Ramos (cell line): ENCODE data around the gene CTNNBIP1.
"Not testable (repeated sequence)": the region's sequence is repeated elsewhere in the genome, so short reads cannot be mapped to it uniquely, and the experiment has no call there.

Experiments
- in situ Hi-C: fragments of 300-500 bp; cut with MboI; formaldehyde crosslinking; loops from one replicate; pipeline ENCODE4 v1.14.3; 2022; ENCODE audit warnings: low sequenced_read_pairs; ENCODE audit not compliant: unreplicated experiment

The CTNNBIP1 gene

DNA sequence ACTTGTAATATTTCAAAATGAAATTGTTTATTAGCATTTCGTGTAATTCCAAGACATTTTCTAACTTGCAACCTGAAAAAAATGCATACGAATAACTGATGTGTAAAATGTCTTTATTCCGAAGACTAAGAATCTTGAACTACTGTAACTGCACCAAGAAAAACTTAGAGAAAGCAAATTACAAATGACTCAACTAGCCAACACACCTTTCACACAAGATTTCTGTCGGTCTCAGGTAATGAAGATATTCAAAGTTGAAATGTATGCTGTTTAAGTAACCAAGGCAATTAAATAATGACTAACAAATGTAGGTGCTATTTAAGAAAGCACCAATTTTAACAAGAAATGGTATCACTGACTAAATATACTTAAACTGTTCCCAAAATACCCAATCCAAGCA is 88.4 kb downstream of the CTNNBIP1 start:
- in situ Hi-C loops = loop anchor here (5.0 kb wide), 1 partner anchor 34 kb away; no protein-coding TSS in a partner anchor

DNA sequence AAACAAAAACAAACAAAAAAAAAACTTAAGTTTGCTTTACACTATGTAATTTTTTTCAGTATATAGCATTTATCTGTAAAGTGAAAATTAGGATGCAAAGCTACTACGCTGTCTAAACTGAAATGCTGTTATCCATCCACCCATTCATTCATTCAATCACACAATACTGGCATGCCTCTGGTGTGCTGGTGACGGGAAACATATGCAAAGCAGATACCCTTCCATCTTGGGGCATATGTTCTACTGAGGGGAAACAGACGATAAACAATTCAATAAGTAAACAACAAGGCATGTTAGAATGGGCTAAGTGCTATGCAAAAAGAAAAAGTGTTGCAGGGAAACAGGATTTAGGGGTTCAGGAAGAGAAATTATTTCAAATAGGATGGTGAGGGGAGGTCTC is 89.5 kb downstream of the CTNNBIP1 start:
- in situ Hi-C loops = loop anchor here (5.0 kb wide), 1 partner anchor 33 kb away; no protein-coding TSS in a partner anchor

DNA sequence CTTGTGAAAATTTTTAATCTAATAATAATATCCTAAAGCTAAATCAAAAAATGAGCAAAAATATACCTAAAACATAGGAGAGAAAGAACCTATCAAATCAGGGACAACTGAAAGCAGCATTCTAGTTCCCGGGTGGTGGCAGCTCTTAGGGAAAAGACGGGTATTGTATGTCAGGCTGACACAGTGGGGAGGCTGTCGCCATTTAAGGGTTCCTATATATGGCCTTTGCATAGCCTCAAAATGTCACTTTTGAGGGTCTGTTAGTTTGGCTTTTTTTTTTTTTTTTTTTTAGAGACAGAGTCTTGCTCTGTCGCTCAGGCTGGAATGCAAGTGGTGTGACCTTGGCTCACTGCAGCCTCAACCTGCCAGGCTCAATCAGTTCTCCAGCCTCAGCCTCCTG is 92.3 kb downstream of the CTNNBIP1 start:
- in situ Hi-C loops = no loop called here

DNA sequence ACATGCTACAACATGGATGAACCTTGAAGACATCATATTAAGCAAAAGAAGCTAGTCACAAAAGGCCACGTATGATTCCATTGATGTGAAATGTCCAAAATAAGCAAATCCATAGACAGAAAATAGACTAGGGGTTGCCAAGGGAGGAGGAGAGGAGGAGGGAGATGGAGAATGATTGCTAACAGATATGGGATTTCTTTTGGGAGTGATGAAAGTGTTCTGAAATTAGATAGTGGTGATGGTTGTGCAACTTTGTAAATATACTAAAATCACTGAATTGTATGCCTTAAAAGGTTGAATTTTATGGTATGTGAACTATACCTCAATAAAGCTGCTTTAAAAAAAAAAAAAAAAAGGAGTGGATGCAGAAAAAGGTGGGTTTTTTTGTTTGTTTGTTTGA is 93.9 kb downstream of the CTNNBIP1 start:
- in situ Hi-C loops = no loop called here

DNA sequence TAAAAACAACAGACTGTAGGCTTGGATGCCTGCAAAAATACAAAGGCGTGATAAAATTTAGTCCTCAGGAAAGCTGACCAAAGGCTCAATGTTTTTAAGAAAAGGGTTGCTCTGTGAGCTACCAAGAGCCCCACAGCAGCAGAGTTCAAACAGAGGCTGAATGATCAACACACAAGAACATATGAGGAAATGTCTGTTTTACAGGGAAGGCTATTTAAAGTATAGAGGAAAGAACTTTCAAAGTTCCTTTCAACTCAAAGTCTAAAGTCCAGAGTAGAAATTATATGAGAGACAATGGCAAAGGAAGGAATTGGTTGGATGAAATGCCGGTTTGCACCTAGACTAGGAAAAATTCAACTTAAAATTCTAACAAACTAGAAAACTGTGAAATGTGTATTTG is 94.9 kb downstream of the CTNNBIP1 start:
- in situ Hi-C loops = no loop called here

DNA sequence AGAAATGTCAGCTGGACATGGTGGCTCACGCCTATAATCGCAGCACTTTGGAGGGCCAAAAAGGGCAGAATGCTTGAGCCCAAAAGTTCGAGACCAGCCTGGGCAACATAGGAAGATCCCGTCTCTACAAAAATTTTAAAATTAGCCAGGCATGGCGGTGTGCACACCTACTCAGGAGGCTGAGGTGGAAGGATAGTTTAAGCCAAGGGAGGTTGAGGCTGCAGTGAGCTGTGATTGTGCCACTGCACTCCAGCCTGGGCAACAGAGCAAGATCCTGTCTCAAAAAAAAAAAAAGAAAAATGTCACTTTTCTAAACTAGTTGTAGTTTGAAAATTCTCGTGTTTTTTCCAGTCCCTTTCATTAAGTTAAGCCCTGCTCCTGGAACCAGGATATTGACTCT is 95.5 kb downstream of the CTNNBIP1 start:
- in situ Hi-C loops = no loop called here

DNA sequence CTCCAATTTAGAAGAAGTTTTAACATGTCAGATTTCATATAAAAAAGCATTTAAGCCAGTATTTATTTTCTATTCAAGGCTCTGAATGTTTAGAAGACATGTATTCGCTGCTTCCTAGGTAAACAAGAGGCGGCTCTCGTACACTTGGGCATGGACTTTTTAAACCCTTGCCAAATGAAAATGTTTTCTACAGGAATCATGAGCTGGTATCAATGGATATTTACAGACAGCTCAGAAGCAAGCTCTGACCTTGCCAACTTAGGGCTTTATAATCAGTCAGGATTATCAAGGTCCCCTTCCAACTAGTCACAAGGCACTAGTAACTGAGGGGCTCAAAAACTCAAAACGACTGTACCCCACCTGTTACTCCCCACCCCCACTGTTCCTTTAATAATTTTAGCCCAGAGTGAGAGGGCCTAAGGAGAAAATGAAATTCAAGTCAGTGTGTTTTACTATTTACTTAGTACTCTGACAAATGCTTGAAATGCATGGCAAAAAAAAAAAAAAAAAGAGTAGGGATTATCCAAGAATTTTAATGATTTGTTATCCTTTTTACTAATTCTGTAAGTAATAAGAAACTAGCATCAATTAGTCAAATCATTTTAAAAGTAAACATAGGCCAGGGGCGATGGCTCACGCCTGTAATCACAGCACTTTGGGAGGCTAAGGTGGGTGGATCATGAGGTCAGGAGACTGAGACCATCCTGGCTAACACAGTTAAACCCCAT is 98.7 kb downstream of the CTNNBIP1 start:
- in situ Hi-C loops = no loop called here

DNA sequence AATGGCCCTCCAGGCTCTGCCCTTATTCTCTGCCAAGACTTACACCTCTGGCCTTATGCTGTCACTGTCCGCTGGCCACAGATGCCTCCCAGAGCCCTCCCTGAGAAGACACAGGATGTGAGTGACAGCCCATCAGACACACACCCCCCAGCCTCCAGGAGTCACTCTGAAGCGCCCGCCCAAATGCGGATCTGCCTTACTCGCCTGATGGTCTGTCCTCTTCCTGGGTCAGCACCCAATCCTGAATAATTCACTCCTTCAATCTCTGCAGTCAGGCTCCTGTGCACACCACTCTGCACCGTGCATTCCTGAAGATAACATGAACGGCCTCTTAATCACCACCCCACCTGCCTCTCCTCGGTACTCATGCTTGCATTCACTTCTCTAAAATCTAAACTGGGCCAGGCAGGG is 101.0 kb downstream of the CTNNBIP1 start:
- in situ Hi-C loops = no loop called here

DNA sequence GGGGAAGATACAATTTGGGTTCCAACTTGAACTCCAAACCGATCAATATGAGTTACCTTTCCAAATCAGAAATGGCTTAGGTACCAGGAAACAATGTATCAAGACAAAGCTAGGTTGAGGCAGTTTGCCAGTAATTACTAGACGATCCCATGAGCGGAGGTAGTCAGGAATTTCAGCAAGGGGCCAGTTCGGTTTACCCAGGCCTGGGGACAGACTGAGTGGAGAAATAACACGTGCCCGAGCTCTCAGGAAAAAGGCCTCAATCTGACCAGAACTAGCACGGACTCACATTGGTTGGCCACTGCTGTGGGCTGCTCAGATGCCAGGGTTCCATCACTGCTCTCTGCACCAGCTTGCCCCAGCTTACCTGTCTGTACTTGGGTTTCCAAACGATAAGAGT is 101.6 kb downstream of the CTNNBIP1 start:
- in situ Hi-C loops = no loop called here

DNA sequence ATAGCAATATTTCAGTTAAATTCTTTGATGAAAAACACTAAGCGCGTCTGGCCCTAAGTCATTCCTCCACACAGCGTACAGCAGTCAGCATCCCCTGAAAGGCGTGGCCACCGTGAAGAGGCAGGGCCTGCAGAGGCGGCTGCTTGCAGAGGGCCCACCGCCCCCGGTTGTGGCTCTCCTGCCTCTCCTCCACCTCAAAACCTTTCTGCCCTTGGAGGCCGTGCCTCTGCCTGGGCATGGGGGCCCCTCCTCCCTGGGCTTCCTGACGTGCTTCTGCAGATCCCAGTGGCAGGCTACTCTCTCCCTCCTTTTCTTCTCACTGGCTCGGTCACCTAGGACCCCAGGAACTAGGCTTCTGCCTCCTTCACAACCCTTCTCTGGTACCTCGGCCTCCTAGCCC is 102.5 kb downstream of the CTNNBIP1 start:
- in situ Hi-C loops = no loop called here

DNA sequence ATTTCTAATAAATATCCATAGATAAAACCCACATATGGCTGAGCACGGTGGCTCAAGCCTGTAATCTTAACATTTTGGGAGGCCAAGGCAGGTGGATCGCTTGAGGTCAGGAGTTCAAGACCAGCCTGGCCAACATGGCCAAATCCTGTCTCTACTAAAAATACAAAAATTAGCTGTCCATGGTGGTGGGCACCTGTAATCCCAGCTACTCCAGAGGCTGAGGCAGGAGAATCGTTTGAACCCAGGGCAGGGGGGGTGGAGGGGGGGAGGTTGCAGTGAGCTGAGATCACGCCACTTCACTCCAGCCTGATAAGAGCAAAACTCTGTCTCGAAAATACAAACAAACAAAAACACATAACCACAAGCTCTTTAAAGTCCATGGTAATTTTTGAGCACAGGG is 104.1 kb downstream of the CTNNBIP1 start:
- in situ Hi-C loops = not testable (repeated sequence)

DNA sequence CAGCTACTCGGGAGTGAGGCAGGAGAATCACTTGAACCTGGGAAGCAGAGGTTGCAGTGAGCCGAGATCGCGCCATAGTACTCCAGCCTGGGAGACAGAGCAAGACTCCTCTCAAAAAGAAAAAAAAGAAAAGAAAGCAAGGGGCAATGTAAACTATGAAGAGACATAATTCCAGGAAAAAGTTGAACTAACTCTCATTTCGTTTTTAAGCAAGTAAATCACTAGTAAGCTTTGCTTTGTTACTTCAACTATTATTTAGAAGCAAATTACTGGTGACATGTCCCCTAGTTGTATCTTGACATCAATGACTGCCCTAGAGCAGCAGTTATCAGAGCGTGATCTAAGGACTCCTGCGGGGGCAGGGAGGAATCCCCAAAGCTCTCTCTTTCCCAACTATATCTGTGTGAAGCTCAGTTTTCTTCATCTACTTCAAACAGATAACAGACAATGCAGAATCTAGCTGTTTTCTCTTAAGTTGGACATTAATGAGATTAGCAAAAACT is 105.0 kb downstream of the CTNNBIP1 start:
- in situ Hi-C loops = no loop called here

DNA sequence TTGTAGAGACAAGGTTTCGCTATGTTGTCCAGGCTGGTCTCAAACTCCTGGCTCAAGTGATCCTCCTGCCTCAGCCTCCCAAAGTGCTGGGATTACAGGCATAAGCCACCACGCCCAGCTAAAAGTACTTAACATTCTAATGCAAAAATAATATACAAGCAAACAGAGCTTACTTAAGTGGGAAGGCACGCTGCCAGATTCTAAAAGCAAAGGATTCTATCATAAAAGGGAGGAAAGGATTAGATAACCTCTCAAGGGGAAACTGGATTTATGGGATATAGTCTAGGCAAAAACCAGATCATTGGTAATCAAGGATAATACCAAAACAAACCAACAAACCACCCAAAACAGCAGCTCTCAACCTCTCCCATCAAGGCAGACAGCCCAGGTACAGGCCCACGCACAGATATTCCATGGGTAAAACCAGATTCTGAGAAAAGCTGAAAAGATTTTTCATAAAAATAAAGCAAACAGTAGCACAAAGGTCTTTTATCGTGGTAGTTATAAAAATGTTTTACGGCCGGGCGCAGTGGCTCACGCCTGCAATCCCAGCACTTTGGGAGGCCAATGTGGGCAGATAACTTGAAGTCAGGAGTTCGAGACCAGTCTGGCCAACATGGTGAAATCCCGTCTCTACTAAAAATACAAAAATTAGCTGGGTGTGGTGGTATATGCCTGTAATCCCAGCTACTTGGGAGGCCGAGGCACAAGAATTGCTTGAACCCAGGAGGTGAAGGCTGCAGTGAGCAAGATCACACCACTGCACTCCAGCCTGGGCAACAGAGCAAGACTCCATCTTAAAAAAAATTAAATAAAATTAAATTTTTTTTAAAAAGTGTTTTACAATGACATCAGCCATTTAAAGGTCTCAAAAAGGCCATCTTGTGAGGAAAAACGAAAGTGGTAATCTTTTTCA is 106.8 kb downstream of the CTNNBIP1 start:
- in situ Hi-C loops = not testable (repeated sequence)

DNA sequence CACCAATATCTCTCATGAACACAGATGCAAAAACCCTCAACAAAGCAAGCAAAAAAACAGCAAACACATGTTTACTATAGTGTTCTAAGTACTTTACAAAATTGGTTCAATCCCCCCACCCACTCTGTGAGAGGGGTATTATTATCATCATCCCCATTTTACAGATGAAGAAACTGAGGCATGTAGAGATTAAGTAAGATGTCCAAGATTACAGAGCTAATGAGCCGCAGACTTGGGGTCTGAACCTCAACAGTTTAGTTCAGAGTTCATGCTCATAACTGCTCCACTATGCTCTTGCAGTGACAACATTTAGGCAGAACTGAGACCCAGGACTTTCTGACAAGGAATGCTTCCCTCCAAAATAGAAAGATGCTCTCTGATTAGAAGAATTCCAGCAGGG is 108.2 kb downstream of the CTNNBIP1 start:
- in situ Hi-C loops = no loop called here
